H1 (cell line): ENCODE data around the gene AHCY. TPM values are rescaled to one million over a fixed set of nuclear protein-coding genes. Genes with fewer than 3 reads are reported as not detected.

ENCODE experiments used
- CTCF ChIA-PET: fragments of 300-600 bp; sonication (Branson Sonifier 250); formaldehyde crosslinking; loops from one replicate; lab custom pipeline; 2021; ENCODE audit not compliant: partially characterized antibody; lab: Charles Lee
- POLR2A ChIA-PET: fragments of 300-600 bp; sonication (Branson Sonifier 250); formaldehyde crosslinking; loops from one replicate; lab custom pipeline; 2021; ENCODE audit warnings: inconsistent platforms; ENCODE audit not compliant: partially characterized antibody; lab: Charles Lee
- DNase-seq, 2 experiments: peaks; one replicate each; pipeline versions ENCODE4 v3.0.0 to v3.0.0-alpha.2; 2010 to 2022; ENCODE audit warnings: low spot score in 2 of 2, low read depth in 1 of 2, mixed read lengths in 1 of 2
- FAIRE-seq: peaks from 2 replicates; lab custom pipeline; 2011; peaks lifted over from hg19 to GRCh38; lab: Jason Lieb, UNC
- H2AFZ ChIP-seq: 2 replicates; pipeline ENCODE4 v1.8.1; 2012; ENCODE audit warnings: low read length, inconsistent platforms
- H2AK5ac ChIP-seq: 2 replicates; pipeline ENCODE4 v1.6.1; 2013; ENCODE audit warnings: low read depth, low read length
- H2BK120ac ChIP-seq: replicated peaks from 2 replicates; pipeline ENCODE3; 2013; ENCODE audit warnings: low read depth, low read length, inconsistent platforms
- H2BK12ac ChIP-seq: 2 replicates; pipeline ENCODE4 v1.6.1; 2013; ENCODE audit warnings: low read depth, low read length
- H2BK15ac ChIP-seq: 2 replicates; pipeline ENCODE4 v1.6.1; 2013; ENCODE audit warnings: low read length
- H2BK20ac ChIP-seq: 2 replicates; pipeline ENCODE4 v1.6.1; 2013; ENCODE audit warnings: low read length
- H2BK5ac ChIP-seq: 2 replicates; pipeline ENCODE4 v1.6.1; 2013; ENCODE audit warnings: low read depth, low read length
- H3K14ac ChIP-seq: 2 replicates; pipeline ENCODE4 v1.6.1; 2013; ENCODE audit warnings: inconsistent platforms; ENCODE audit not compliant: insufficient read length
- H3K18ac ChIP-seq: 2 replicates; pipeline ENCODE4 v1.6.1; 2013; ENCODE audit warnings: low read length; ENCODE audit errors: extremely low read depth
- H3K23ac ChIP-seq: 2 replicates; pipeline ENCODE4 v1.6.1; 2013; ENCODE audit warnings: inconsistent platforms; ENCODE audit not compliant: insufficient read length
- H3K23me2 ChIP-seq: 2 replicates; pipeline ENCODE4 v1.6.1; 2013; ENCODE audit warnings: low read depth, low read length
- H3K27ac ChIP-seq: 2 replicates; pipeline ENCODE4 v1.6.1; 2011; ENCODE audit warnings: low read depth, low read length, inconsistent platforms
- H3K27me3 ChIP-seq, 4 experiments: replicated peaks in 1 of 4; 1 replicate in 1 of 4; 2 replicates in 3 of 4; pipeline versions ENCODE4 v1.6.1 to v1.8.1; 2011 to 2013; ENCODE audit warnings: low read length in 3 of 4, mild to moderate bottlenecking in 3 of 4, inconsistent platforms in 2 of 4, mixed read lengths in 2 of 4, moderate library complexity in 1 of 4; ENCODE audit not compliant: control insufficient read depth in 3 of 4, insufficient read depth in 3 of 4; ENCODE audit errors: extremely low read depth in 1 of 4
- H3K36me3 ChIP-seq, 4 experiments: 2 replicates each; pipeline versions ENCODE4 v1.6.1 to v1.8.1; 2011 to 2013; ENCODE audit warnings: mild to moderate bottlenecking in 4 of 4, low read length in 3 of 4, moderate library complexity in 2 of 4, control low read depth in 1 of 4, inconsistent platforms in 1 of 4; ENCODE audit not compliant: insufficient read depth in 4 of 4, control insufficient read depth in 2 of 4
- H3K4ac ChIP-seq: replicated peaks from 2 replicates; pipeline ENCODE3; 2013; ENCODE audit warnings: low read length, low read depth, mixed read lengths, inconsistent platforms; ENCODE audit not compliant: insufficient read length
- H3K4me1 ChIP-seq, 4 experiments: replicated peaks in 1 of 4; 1 replicate in 1 of 4; 2 replicates in 3 of 4; pipeline versions ENCODE4 v1.6.1 to v1.8.1; 2011 to 2013; ENCODE audit warnings: low read length in 3 of 4, inconsistent platforms in 2 of 4, mixed read lengths in 1 of 4; ENCODE audit not compliant: insufficient read depth in 4 of 4, control insufficient read depth in 3 of 4
- H3K4me2 ChIP-seq, 2 experiments: 2 replicates each; pipeline versions ENCODE4 v1.6.1 to v1.8.1; 2011 to 2013; ENCODE audit warnings: low read depth in 2 of 2, low read length in 2 of 2, control low read depth in 1 of 2, inconsistent platforms in 1 of 2, mild to moderate bottlenecking in 1 of 2; ENCODE audit not compliant: insufficient read depth in 1 of 2
- H3K4me3 ChIP-seq, 4 experiments: fragments of 200-600, 300-600 bp in 1 of 4; sonication (generic), shearing (Covaris generic), sonication (Bioruptor Twin) in 1 of 4; 2 replicates each; pipeline versions ENCODE4 v1.5.1 to v1.8.1; 2011 to 2016; ENCODE audit warnings: low read length in 4 of 4, low read depth in 3 of 4, control low read depth in 2 of 4, inconsistent platforms in 2 of 4, mild to moderate bottlenecking in 2 of 4, mixed read lengths in 1 of 4, moderate library complexity in 1 of 4; ENCODE audit not compliant: insufficient read depth in 2 of 4; ENCODE audit errors: extremely low read depth in 1 of 4
- H3K56ac ChIP-seq: replicated peaks from 2 replicates; pipeline ENCODE3; 2013; ENCODE audit warnings: low read depth, mild to moderate bottlenecking, mixed read lengths, low read length, inconsistent platforms; ENCODE audit not compliant: insufficient read length
- H3K79me1 ChIP-seq: 2 replicates; pipeline ENCODE4 v1.6.1; 2013; ENCODE audit warnings: low read depth, low read length, control low read depth
- H3K79me2 ChIP-seq, 2 experiments: 2 replicates each; pipeline versions ENCODE4 v1.6.1 to v1.8.1; 2012 to 2013; ENCODE audit warnings: low read length in 2 of 2, mild to moderate bottlenecking in 2 of 2, inconsistent platforms in 1 of 2; ENCODE audit not compliant: insufficient read depth in 2 of 2, control insufficient read depth in 1 of 2
- H3K9ac ChIP-seq, 4 experiments: replicated peaks in 1 of 4; 1 replicate in 1 of 4; 2 replicates in 3 of 4; pipeline versions ENCODE4 v1.6.1 to v1.8.1; 2011 to 2013; ENCODE audit warnings: low read depth in 3 of 4, low read length in 3 of 4, control low read depth in 2 of 4, mild to moderate bottlenecking in 2 of 4, moderate library complexity in 2 of 4, inconsistent platforms in 1 of 4; ENCODE audit errors: extremely low read depth in 1 of 4
- H3K9me3 ChIP-seq, 2 experiments: 2 replicates each; pipeline versions ENCODE4 v1.6.1 to v1.8.1; 2012 to 2013; ENCODE audit warnings: mild to moderate bottlenecking in 2 of 2, moderate library complexity in 2 of 2, control low read depth in 1 of 2, inconsistent platforms in 1 of 2, low read depth in 1 of 2, low read length in 1 of 2, mixed read lengths in 1 of 2; ENCODE audit not compliant: insufficient read depth in 2 of 2
- H4K20me1 ChIP-seq, 2 experiments: replicated peaks in 1 of 2; 2 replicates each; pipeline versions ENCODE3 to v1.8.1; 2011 to 2013; ENCODE audit warnings: inconsistent platforms in 2 of 2, low read length in 2 of 2, mild to moderate bottlenecking in 1 of 2; ENCODE audit not compliant: insufficient read depth in 2 of 2, control insufficient read depth in 1 of 2
- H4K5ac ChIP-seq: 2 replicates; pipeline ENCODE4 v1.6.1; 2013; ENCODE audit warnings: low read length, low read depth, mixed read lengths, inconsistent platforms; ENCODE audit not compliant: insufficient read length
- H4K8ac ChIP-seq: 2 replicates; pipeline ENCODE4 v1.8.0; 2013; ENCODE audit warnings: mild to moderate bottlenecking, moderate library complexity, low read length, inconsistent platforms; ENCODE audit not compliant: insufficient read depth; ENCODE audit errors: extremely low read depth
- H4K91ac ChIP-seq: replicated peaks from 2 replicates; pipeline ENCODE3; 2013; ENCODE audit warnings: low read length, mixed read lengths, inconsistent platforms; ENCODE audit not compliant: insufficient read length
- NANOG ChIP-seq: IDR thresholded peaks from 2 replicates; pipeline ENCODE4 v1.6.1; 2011; ENCODE audit warnings: low read length, low read depth, mild to moderate bottlenecking, inconsistent platforms; ENCODE audit not compliant: insufficient read depth, poor library complexity, severe bottlenecking
- WGBS, 2 experiments: shearing (Covaris generic) in 1 of 2; methylation state at CpG; one replicate each; pipeline versions ENCODE4 v1.1.6 to v1.1.7; 2013 to 2015; ENCODE audit warnings: low lambda C conversion rate in 2 of 2, mixed read lengths in 2 of 2, inconsistent platforms in 1 of 2, low coverage in 1 of 2, missing lambda C conversion rate in 1 of 2; ENCODE audit not compliant: insufficient replicate concordance in 2 of 2, insufficient coverage in 1 of 2, insufficient read length in 1 of 2; ENCODE audit errors: extremely low coverage in 1 of 2, missing lambda C conversion rate in 1 of 2; 5-methylcytosine and 5-hydroxymethylcytosine counted together
- polyA plus RNA-seq, 7 experiments: library from polyadenylated mRNA; depleted of rRNA in 3 of 7; stranded (reverse) in 5 of 7; unstranded in 2 of 7; fragments of >200 nt in 5 of 7; fragments of 200-250 nt in 2 of 7; gene quantifications; 1 replicate in 5 of 7; 2 replicates in 1 of 7; 4 replicates in 1 of 7; pipeline versions ENCODE4 v1.2.1 to v1.2.3, GENCODE V29; 2011 to 2013; ENCODE audit warnings: missing spikeins in 2 of 7, mixed read lengths in 2 of 7
- total RNA-seq: library from RNA; stranded (reverse); fragmentation: NEBNext Ultra II Directional; extraction: Animal tissue kit (Norgen Biotek cat#: 25700); gene quantifications from 2 replicates; pipeline ENCODE4 v1.2.1, GENCODE V29; 2021

The AHCY gene
- total and polyA plus RNA-seq, 2 of the 8 experiments (the other 6 are each of a cell fraction or from before 2014, with no cell fraction given) = 404 to 638 TPM

DNA sequence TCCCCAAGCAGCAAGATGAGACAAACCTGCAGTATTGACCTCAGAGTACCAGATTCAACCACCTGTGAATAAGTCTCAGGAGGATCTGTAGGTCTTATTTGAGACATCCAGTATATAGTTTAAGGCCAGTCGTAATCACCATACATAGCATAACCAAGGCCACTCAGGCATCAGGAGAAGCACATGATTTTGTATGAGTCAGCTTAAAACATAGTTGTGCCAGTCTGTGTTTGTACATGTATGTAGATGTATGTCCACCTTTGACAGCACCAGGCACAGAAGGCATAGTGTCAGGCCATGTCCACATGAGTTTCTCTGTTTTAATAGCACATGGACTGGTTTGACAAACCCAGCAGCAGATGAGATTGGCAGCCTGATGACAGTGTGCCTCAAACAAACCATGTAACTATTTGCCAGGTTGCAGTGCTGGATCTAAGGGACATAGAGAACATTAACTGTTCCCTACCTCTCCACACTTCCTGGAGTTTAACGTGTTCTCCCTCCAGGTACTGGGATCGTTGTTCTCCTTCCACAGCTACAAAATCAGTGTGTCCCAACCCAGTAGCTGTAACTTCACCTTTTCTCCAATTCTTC, 70.6 kb downstream of the AHCY start:
- H3K18ac ChIP-seq = no peak overlapping the region
- no peak overlapping the region for H2AK5ac ChIP-seq
- H2BK12ac ChIP-seq = no peak overlapping the region
- FAIRE-seq (no peak), DNase-seq (no peak)
- H3K79me2 ChIP-seq = no peaks in the 10 kb centered on the region
- H2BK5ac ChIP-seq = no peak overlapping the region
- no peak overlapping the region for H4K5ac ChIP-seq
- H2BK15ac ChIP-seq = no peak overlapping the region
- H3K14ac ChIP-seq = no peak overlapping the region
- no peaks in the 10 kb centered on the region for H3K4me1 ChIP-seq
- no peak for TF ChIP-seq NANOG
- no peak overlapping the region for H3K9ac ChIP-seq
- peaks cover 0 to 9% of the 10 kb centered on the region in 2 experiments; a peak in 1 of 4 replicates for H3K9me3 ChIP-seq
- H3K23me2 ChIP-seq = no peaks in the 10 kb centered on the region; the same call in 1 of the 2 replicates
- H3K27me3 ChIP-seq = no peaks in the 10 kb centered on the region
- no peak overlapping the region for H3K4me2 ChIP-seq
- no peak overlapping the region for H4K8ac ChIP-seq
- no peaks in the 10 kb centered on the region for H3K36me3 ChIP-seq
- H4K20me1 ChIP-seq = no peaks in the 10 kb centered on the region
- H2AFZ ChIP-seq = no peak overlapping the region
- H4K91ac ChIP-seq = no peak overlapping the region
- no peak overlapping the region for H3K56ac ChIP-seq
- WGBS, 2 experiments = 85% methylated on average over 3 of the region's 3 CpGs; no CpG with 5 or more reads in 1 of the 2 experiments
- H2BK120ac ChIP-seq = no peak overlapping the region
- no peak overlapping the region for H3K27ac ChIP-seq
- H3K4ac ChIP-seq = no peak overlapping the region
- no peak overlapping the region for H2BK20ac ChIP-seq
- POLR2A ChIA-PET = interaction anchor here (0.6 kb wide), 1 partner anchor 132 kb away, joined by 3 read pairs; no protein-coding TSS in a partner anchor
- no peak overlapping the region for H3K4me3 ChIP-seq
- no peaks in the 10 kb centered on the region for H3K79me1 ChIP-seq
- CTCF ChIA-PET = no interaction called here
- H3K23ac ChIP-seq = no peak overlapping the region
